IMR-90 (cell line): ENCODE results near the gene ZMYM4. TPM values are rescaled to one million over a fixed set of nuclear protein-coding genes. Genes with fewer than 3 reads are reported as not detected.

Source experiments
- ATAC-seq: fragments of 200-7000 bp; cut with Tn5 transposase; 2 replicates; pipeline ENCODE4 v1.9.1; 2020; ENCODE audit warnings: low read depth, mild to moderate bottlenecking, moderate library complexity
- BruUV-seq: library from RNA; stranded (reverse); fragments of 400-500 nt; replicated peaks from 2 replicates; lab custom pipeline; 2021; lab: Mats Ljungman, UMichigan
- CTCF ChIA-PET: fragments of 300-600 bp; formaldehyde crosslinking; extraction: SDS; loops from one replicate; lab custom pipeline; 2021; ENCODE audit warnings: antibody characterized with exemption; lab: Yijun Ruan, JAX
- POLR2A ChIA-PET: fragments of 300-600 bp; sonication (Branson Sonifier 250); formaldehyde crosslinking; loops from one replicate; lab custom pipeline; 2022; ENCODE audit warnings: antibody characterized with exemption; ENCODE audit not compliant: unreplicated experiment; lab: Charles Lee
- DNase-seq: peaks from one replicate; pipeline ENCODE4 v3.0.0; 2013
- H2AFZ ChIP-seq: replicated peaks from 2 replicates; pipeline ENCODE3; 2013; ENCODE audit warnings: low read length, mild to moderate bottlenecking; ENCODE audit not compliant: poor library complexity
- H2AK5ac ChIP-seq: 2 replicates; pipeline ENCODE4 v1.6.1; 2013; ENCODE audit warnings: low read depth, low read length, inconsistent platforms
- H2AK9ac ChIP-seq: replicated peaks from 2 replicates; pipeline ENCODE3; 2013; ENCODE audit warnings: mild to moderate bottlenecking, low read depth, low read length, moderate library complexity; ENCODE audit not compliant: poor library complexity
- H2BK120ac ChIP-seq: 2 replicates; pipeline ENCODE4 v1.6.1; 2013; ENCODE audit warnings: low read depth, low read length, inconsistent platforms
- H2BK15ac ChIP-seq: 3 replicates; pipeline ENCODE4 v1.6.1; 2013; ENCODE audit warnings: low read depth, low read length, inconsistent platforms
- H2BK20ac ChIP-seq: 2 replicates; pipeline ENCODE4 v1.6.1; 2013; ENCODE audit warnings: low read depth, mild to moderate bottlenecking, inconsistent platforms, low read length, moderate library complexity
- H2BK5ac ChIP-seq: 2 replicates; pipeline ENCODE4 v1.6.1; 2013; ENCODE audit warnings: mild to moderate bottlenecking, low read depth, low read length, inconsistent platforms; ENCODE audit not compliant: poor library complexity, severe bottlenecking
- H3K14ac ChIP-seq: replicated peaks from 2 replicates; pipeline ENCODE4 v1.6.1; 2013; ENCODE audit warnings: low read depth, low read length, inconsistent platforms
- H3K18ac ChIP-seq: 2 replicates; pipeline ENCODE4 v1.6.1; 2013; ENCODE audit warnings: low read depth, low read length, control low read depth
- H3K23ac ChIP-seq: 2 replicates; pipeline ENCODE4 v1.6.1; 2013; ENCODE audit warnings: low read depth, low read length, inconsistent platforms
- H3K27ac ChIP-seq: 2 replicates; pipeline ENCODE4 v1.5.1; 2013; ENCODE audit warnings: mild to moderate bottlenecking, control low read depth, low read length; ENCODE audit not compliant: insufficient read depth
- H3K27me3 ChIP-seq: 2 replicates; pipeline ENCODE4 v1.6.1; 2013; ENCODE audit warnings: low read length; ENCODE audit not compliant: control insufficient read depth, insufficient read depth
- H3K36me3 ChIP-seq: 2 replicates; pipeline ENCODE4 v1.6.1; 2013; ENCODE audit warnings: low read length, mixed read lengths; ENCODE audit not compliant: control insufficient read depth, insufficient read depth
- H3K4ac ChIP-seq: 2 replicates; pipeline ENCODE4 v1.6.1; 2013; ENCODE audit warnings: low read depth, low read length, inconsistent platforms
- H3K4me1 ChIP-seq: 2 replicates; pipeline ENCODE4 v1.6.1; 2013; ENCODE audit warnings: low read length, mixed read lengths; ENCODE audit not compliant: control insufficient read depth, insufficient read depth
- H3K4me2 ChIP-seq: 2 replicates; pipeline ENCODE4 v1.6.1; 2013; ENCODE audit warnings: low read depth, mild to moderate bottlenecking, control low read depth, low read length, moderate library complexity
- H3K4me3 ChIP-seq: 2 replicates; pipeline ENCODE4 v1.5.1; 2013; ENCODE audit warnings: low read depth, mild to moderate bottlenecking, control low read depth, low read length, moderate library complexity; ENCODE audit not compliant: insufficient read depth
- H3K56ac ChIP-seq: 2 replicates; pipeline ENCODE4 v1.6.1; 2013; ENCODE audit warnings: low read length, inconsistent platforms; ENCODE audit not compliant: insufficient read depth; ENCODE audit errors: extremely low read depth
- H3K79me1 ChIP-seq, 2 experiments: 2 replicates each; pipeline ENCODE4 v1.6.1; 2013; ENCODE audit warnings: low read length in 2 of 2, inconsistent platforms in 1 of 2, low read depth in 1 of 2
- H3K9ac ChIP-seq: 2 replicates; pipeline ENCODE4 v1.6.1; 2013; ENCODE audit warnings: low read depth, low read length, control low read depth
- H3K9me1 ChIP-seq: 2 replicates; pipeline ENCODE4 v1.6.1; 2013; ENCODE audit warnings: low read length, inconsistent platforms; ENCODE audit not compliant: insufficient read depth
- H3K9me3 ChIP-seq: 2 replicates; pipeline ENCODE4 v1.6.1; 2013; ENCODE audit warnings: low read length; ENCODE audit not compliant: control insufficient read depth, insufficient read depth
- H4K20me1 ChIP-seq: 2 replicates; pipeline ENCODE4 v1.6.1; 2013; ENCODE audit warnings: low read length, inconsistent platforms; ENCODE audit not compliant: insufficient read depth
- H4K5ac ChIP-seq: 2 replicates; pipeline ENCODE4 v1.6.1; 2013; ENCODE audit warnings: mild to moderate bottlenecking, low read depth, low read length, control low read depth
- H4K8ac ChIP-seq, 2 experiments: 2 replicates each; pipeline ENCODE4 v1.6.1; 2013; ENCODE audit warnings: low read depth in 2 of 2, low read length in 2 of 2, control low read depth in 1 of 2, inconsistent platforms in 1 of 2
- H4K91ac ChIP-seq: 2 replicates; pipeline ENCODE4 v1.6.1; 2013; ENCODE audit warnings: low read depth, low read length, inconsistent platforms; ENCODE audit not compliant: insufficient read depth
- CEBPB ChIP-seq: IDR thresholded peaks from 2 replicates; pipeline ENCODE4 v1.6.1; 2012; ENCODE audit warnings: low read depth, low read length, improper control_type of control experiment
- CHD1 ChIP-seq: IDR thresholded peaks from 2 replicates; pipeline ENCODE4 v1.6.1; 2012; ENCODE audit warnings: low read depth, low read length, improper control_type of control experiment
- MAFK ChIP-seq: IDR thresholded peaks from 2 replicates; pipeline ENCODE4 v1.6.1; 2012; ENCODE audit warnings: low read depth, low read length, improper control_type of control experiment
- SMC3 ChIP-seq: fragments of 150-350 bp; IDR thresholded peaks from 2 replicates; pipeline ENCODE4 v1.6.1; 2016; ENCODE audit warnings: low read depth, mild to moderate bottlenecking, antibody characterized with exemption, low read length, moderate library complexity
- WGBS, 2 experiments: methylation state at CpG; one replicate each; pipeline versions ENCODE4 v1.1.5 to v1.1.7; 2013; ENCODE audit warnings: missing lambda C conversion rate in 2 of 2; ENCODE audit not compliant: insufficient read length in 1 of 2; ENCODE audit errors: extremely low coverage in 2 of 2; 5-methylcytosine and 5-hydroxymethylcytosine counted together
- dilution Hi-C: fragments of 300-500 bp; cut with HindIII; formaldehyde crosslinking; loops from one replicate; pipeline ENCODE4 v1.14.3; 2018; ENCODE audit warnings: low sequenced_read_pairs; ENCODE audit not compliant: unreplicated experiment
- in situ Hi-C: fragments of 300-500 bp; cut with MboI; formaldehyde crosslinking; loops from 3 replicates; pipeline ENCODE4 v1.14.3; 2019; ENCODE audit warnings: low sequenced_read_pairs, inconsistent platforms, mixed read lengths
- intact Hi-C: fragments of 100-400 bp; cut with micrococcal nuclease; formaldehyde crosslinking; loops from 2 replicates; pipeline ENCODE4 v1.10.0; 2022
- polyA plus RNA-seq, 3 experiments: library from polyadenylated mRNA; depleted of rRNA; stranded (reverse); fragments of >200 nt; gene quantifications; 2 replicates each; pipeline ENCODE4 v1.2.3, GENCODE V29; 2012; ENCODE audit warnings: low replicate concordance in 1 of 3
- total RNA-seq: library from RNA; depleted of rRNA; stranded (reverse); fragments of >200 nt; gene quantifications from 2 replicates; pipeline ENCODE4 v1.2.3, GENCODE V29; 2012

The ZMYM4 gene
- total and polyA plus RNA-seq, 2 of the 4 experiments (the other 2 are of a cell fraction) = 14.7 to 53.8 TPM

GRCh38 chr1:35369922-35370671 lies 101.6 kb downstream of the ZMYM4 start:
- TF ChIP-seq MAFK = peak; percentile 40; the same call in 1 of the 2 replicates
- TF ChIP-seq CHD1 = no peak
- no peak for TF ChIP-seq SMC3
- TF ChIP-seq CEBPB = peak; percentile 22; the same call in 1 of the 2 replicates
- Histone ChIP-seq H2AK5ac (no peak overlapping the region), H2BK5ac (peak overlapping the region; percentile 7), H2BK120ac (no peak overlapping the region), H3K14ac (no peak overlapping the region), H3K4me1 (peaks cover 4% of the 10 kb centered on the region), H2AFZ (no peak overlapping the region), H2BK20ac (no peak overlapping the region), H2BK15ac (no peak overlapping the region), H3K36me3 (peaks cover 6% of the 10 kb centered on the region; the same call in 1 of the 2 replicates), H4K91ac (no peak overlapping the region), H3K56ac (no peak overlapping the region), H4K8ac (no peak overlapping the region), H3K4ac (no peak overlapping the region), H3K23ac (no peak overlapping the region), H4K20me1 (no peaks in the 10 kb centered on the region; the same call in 1 of the 2 replicates), H3K9me3 (no peaks in the 10 kb centered on the region), H3K4me3 (no peak overlapping the region), H4K5ac (no peak overlapping the region), H3K79me1 (peaks cover 2 to 7% of the 10 kb centered on the region in 2 experiments; a peak in 3 of 4 replicates), H2AK9ac (no peak overlapping the region), H3K4me2 (peak overlapping the region; percentile 29; the same call in 1 of the 2 replicates), H3K9me1 (no peaks in the 10 kb centered on the region), H3K18ac (no peak overlapping the region), H3K9ac (no peak overlapping the region), H3K27me3 (no peaks in the 10 kb centered on the region), H3K27ac (peak overlapping the region; percentile 66; the same call in 1 of the 2 replicates)
- DNase-seq = peak; percentile 90
- dilution Hi-C loops = no loop called here
- in situ Hi-C loops = no loop called here
- BruUV-seq = no TSS peak
- POLR2A ChIA-PET = interaction anchor here (0.6 kb wide), 1 partner anchor 11 kb away, joined by 7 read pairs; no protein-coding TSS in a partner anchor
- WGBS, 2 experiments = 0% methylated on average over 1 of the region's 4 CpGs; no CpG with 5 or more reads in 1 of the 2 experiments
- CTCF ChIA-PET = interaction anchor here (0.6 to 0.8 kb wide), 4 partner anchors 26 to 607 kb away, joined by 3 to 8 read pairs (median 4); no protein-coding TSS in a partner anchor
- intact Hi-C loops = loop anchor here (5.0 kb wide), 1 partner anchor 168 kb away; no protein-coding TSS in a partner anchor
- peak; percentile 82 for ATAC-seq
